KMS-11 (cell line): ENCODE data around the gene CYRIA.

Experiments used
- H2AFZ ChIP-seq: fragments of 200-600 bp; sonication (generic); 2 replicates; pipeline ENCODE4 v1.6.1; 2016; ENCODE audit warnings: antibody characterized with exemption, mixed run types, low read depth
- H3K27ac ChIP-seq: fragments of 200-600 bp; sonication (generic); 2 replicates; pipeline ENCODE4 v1.6.1; 2016; ENCODE audit warnings: mild to moderate bottlenecking, mixed run types
- H3K27me3 ChIP-seq: fragments of 200-600 bp; sonication (generic); 2 replicates; pipeline ENCODE4 v1.6.1; 2017; ENCODE audit warnings: mild to moderate bottlenecking, low read depth, mixed run types, moderate library complexity; ENCODE audit not compliant: insufficient read depth
- H3K36me3 ChIP-seq: fragments of 200-600 bp; sonication (generic); 2 replicates; pipeline ENCODE4 v1.6.1; 2017; ENCODE audit warnings: mild to moderate bottlenecking, mixed run types; ENCODE audit not compliant: insufficient read depth
- H3K4me1 ChIP-seq: fragments of 200-600 bp; sonication (generic); 2 replicates; pipeline ENCODE4 v1.6.1; 2016; ENCODE audit warnings: mild to moderate bottlenecking, low read depth, mixed run types; ENCODE audit not compliant: poor library complexity, severe bottlenecking
- H3K4me2 ChIP-seq: fragments of 200-600 bp; sonication (generic); 2 replicates; pipeline ENCODE4 v1.7.0; 2016; ENCODE audit warnings: mild to moderate bottlenecking, mixed run types
- H3K4me3 ChIP-seq: fragments of 200-600 bp; sonication (generic); IDR thresholded peaks from 2 replicates; pipeline ENCODE4 v1.6.1; 2017; ENCODE audit warnings: low read depth, low read length, mixed read lengths; ENCODE audit not compliant: insufficient read depth
- H3K79me2 ChIP-seq: fragments of 200-600 bp; sonication (generic); 2 replicates; pipeline ENCODE4 v1.6.1; 2016; ENCODE audit warnings: low read depth, mixed run types; ENCODE audit not compliant: insufficient read depth
- H3K9ac ChIP-seq: fragments of 200-600 bp; sonication (generic); 2 replicates; pipeline ENCODE4 v1.6.1; 2016; ENCODE audit warnings: mild to moderate bottlenecking, mixed run types
- H4K20me1 ChIP-seq: fragments of 200-600 bp; sonication (generic); 2 replicates; pipeline ENCODE4 v1.6.1; 2016; ENCODE audit warnings: mild to moderate bottlenecking, mixed run types; ENCODE audit not compliant: insufficient read depth
- TF ChIP-seq, protein P1 (sequence below): fragments of 200-600 bp; sonication (generic); conservative IDR thresholded peaks from 2 replicates; pipeline ENCODE4 v1.6.1; 2017; ENCODE audit warnings: low read depth, mild to moderate bottlenecking, antibody characterized with exemption, low read length, moderate library complexity, mixed read lengths

Gene CYRIA

DNA sequence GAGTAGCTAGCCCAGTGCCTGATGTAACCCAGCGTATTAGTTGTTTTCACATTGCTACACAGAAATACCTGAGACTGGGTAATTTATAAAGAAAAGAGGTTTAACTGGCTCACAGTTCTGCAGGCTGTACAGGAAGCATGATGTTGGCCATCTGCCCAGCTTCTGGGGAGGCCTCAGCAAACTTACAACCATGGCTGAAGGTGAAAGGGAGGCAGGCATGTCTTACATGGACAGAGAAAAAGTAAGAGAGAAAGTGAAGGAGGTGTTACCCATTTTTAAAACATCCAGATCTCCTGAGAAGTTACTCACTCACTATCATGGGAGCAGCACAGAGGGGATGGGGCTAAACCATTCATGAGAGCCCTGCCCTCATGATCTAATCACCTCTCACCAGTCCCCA lies 6.1 kb upstream of the CYRIA start:
- TF ChIP-seq, protein P1, sequence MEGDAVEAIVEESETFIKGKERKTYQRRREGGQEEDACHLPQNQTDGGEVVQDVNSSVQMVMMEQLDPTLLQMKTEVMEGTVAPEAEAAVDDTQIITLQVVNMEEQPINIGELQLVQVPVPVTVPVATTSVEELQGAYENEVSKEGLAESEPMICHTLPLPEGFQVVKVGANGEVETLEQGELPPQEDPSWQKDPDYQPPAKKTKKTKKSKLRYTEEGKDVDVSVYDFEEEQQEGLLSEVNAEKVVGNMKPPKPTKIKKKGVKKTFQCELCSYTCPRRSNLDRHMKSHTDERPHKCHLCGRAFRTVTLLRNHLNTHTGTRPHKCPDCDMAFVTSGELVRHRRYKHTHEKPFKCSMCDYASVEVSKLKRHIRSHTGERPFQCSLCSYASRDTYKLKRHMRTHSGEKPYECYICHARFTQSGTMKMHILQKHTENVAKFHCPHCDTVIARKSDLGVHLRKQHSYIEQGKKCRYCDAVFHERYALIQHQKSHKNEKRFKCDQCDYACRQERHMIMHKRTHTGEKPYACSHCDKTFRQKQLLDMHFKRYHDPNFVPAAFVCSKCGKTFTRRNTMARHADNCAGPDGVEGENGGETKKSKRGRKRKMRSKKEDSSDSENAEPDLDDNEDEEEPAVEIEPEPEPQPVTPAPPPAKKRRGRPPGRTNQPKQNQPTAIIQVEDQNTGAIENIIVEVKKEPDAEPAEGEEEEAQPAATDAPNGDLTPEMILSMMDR, result no peak
- H3K4me3 ChIP-seq, result no peak overlapping the region
- H4K20me1 ChIP-seq, result no peaks in the 10 kb centered on the region
- H3K4me1 ChIP-seq, result no peaks in the 10 kb centered on the region
- no peak overlapping the region for H3K27ac ChIP-seq
- H3K36me3 ChIP-seq, result no peaks in the 10 kb centered on the region
- no peak overlapping the region for H2AFZ ChIP-seq
- no peaks in the 10 kb centered on the region for H3K79me2 ChIP-seq
- H3K4me2 ChIP-seq, result no peak overlapping the region
- H3K9ac ChIP-seq, result no peak overlapping the region
- H3K27me3 ChIP-seq, result no peaks in the 10 kb centered on the region

DNA sequence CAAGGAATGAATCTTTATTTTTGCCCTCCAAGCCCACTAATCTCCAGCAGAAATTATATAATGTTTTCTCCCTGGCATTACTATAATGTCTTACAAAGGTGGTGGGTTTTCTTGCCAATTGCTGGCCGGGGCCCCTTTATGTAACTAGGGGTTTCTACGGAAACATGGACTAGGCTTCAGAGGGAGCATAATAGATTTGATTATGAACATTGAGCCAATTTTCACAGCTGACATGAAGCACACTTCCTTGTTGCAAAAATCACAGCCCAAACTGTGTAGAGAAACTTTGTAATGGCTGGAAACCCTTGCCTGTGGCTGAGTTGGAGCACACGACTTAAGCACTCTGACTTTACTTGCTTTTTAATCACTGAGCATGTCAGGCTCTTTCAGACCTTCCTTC lies 3.8 kb upstream of the CYRIA start:
- H3K4me1 ChIP-seq, result peaks cover 4% of the 10 kb centered on the region
- H3K4me3 ChIP-seq, result no peak overlapping the region
- no peak overlapping the region for H3K4me2 ChIP-seq
- H4K20me1 ChIP-seq, result no peaks in the 10 kb centered on the region
- TF ChIP-seq, protein P1, result no peak
- H3K36me3 ChIP-seq, result no peaks in the 10 kb centered on the region
- no peaks in the 10 kb centered on the region for H3K27me3 ChIP-seq
- no peaks in the 10 kb centered on the region for H3K79me2 ChIP-seq
- H3K9ac ChIP-seq, result no peak overlapping the region
- no peak overlapping the region for H3K27ac ChIP-seq
- no peak overlapping the region for H2AFZ ChIP-seq

DNA sequence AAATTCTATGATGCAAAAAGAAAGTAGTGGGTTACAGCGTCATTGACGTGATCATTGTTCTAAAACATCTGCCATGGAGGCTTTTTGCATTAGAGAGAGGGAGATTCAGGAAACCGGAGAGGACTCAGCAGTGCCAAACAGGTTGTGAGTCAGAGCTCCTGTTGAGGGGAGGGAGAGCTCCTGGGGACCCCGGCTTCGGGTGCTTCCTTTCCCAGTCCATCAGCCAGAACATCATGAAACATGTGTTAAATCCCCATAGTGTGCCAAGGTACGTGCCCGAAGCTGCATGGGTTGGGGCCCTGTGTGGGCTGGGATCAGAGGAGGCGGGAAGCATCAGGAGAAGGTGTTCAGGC lies 791 bp upstream of the CYRIA start:
- no peaks in the 10 kb centered on the region for H3K36me3 ChIP-seq
- peak overlapping the region; percentile 41; the same call in 1 of the 2 replicates for H3K4me2 ChIP-seq
- peak overlapping the region; percentile 36 for H3K4me3 ChIP-seq
- peaks cover 4% of the 10 kb centered on the region for H3K4me1 ChIP-seq
- H3K9ac ChIP-seq, result no peak overlapping the region
- H3K27ac ChIP-seq, result no peak overlapping the region
- H4K20me1 ChIP-seq, result no peaks in the 10 kb centered on the region
- H2AFZ ChIP-seq, result peak overlapping the region; percentile 58
- H3K79me2 ChIP-seq, result no peaks in the 10 kb centered on the region
- no peaks in the 10 kb centered on the region for H3K27me3 ChIP-seq
- TF ChIP-seq, protein P1, result no peak

DNA sequence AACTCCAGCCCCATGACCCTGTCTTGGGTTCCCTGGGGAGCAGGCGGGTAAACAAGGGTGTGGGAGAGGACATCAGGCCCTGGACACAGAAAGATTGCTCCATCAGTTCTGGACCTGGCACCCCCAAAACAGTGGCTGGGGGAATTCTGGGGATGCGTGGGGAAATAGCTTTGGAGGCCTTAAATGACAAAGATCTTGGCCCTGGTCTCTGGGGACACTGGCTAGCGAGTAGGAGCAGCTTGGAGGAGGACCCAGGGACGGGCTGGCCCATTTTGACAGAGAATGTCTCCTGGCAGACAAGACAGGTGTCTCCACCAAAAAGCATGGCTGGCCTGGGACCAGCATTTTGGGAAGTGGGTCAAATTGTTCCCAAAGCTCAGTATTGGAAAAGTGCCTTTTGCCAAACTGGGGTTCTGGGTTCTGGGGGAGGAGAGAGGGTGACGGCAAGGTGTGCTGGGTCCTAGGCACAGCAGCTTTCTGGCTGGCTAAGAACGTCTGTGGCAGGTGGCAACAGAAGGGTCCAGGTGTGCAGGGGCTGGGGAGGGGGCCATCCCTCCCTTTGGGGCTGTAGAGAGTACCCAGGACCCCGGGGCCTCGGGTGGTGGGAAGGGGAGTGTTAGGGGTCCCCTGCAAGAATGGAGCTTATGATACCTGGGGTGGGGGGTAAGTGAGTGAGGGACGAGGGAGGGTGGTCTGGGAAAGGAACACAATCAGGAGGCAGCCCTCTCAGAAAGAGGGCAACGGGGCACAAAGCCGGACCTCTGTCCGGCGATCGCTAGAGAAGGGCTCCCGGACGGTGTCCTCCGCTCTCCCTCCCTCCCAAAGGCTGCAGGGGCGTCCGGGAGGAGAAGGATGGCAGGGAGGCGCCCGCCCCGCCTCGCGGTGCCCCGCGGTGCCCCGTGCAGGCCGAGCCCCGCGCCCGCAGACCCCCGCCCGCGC lies 556 bp downstream of the CYRIA start:
- Histone ChIP-seq H3K79me2 (no peaks in the 10 kb centered on the region), H3K9ac (no peak overlapping the region), H3K36me3 (no peaks in the 10 kb centered on the region), H4K20me1 (no peaks in the 10 kb centered on the region), H3K4me3 (peak overlapping the region; percentile 36), H2AFZ (peak overlapping the region; percentile 54; the same call in 1 of the 2 replicates), H3K27ac (no peak overlapping the region), H3K27me3 (no peaks in the 10 kb centered on the region), H3K4me2 (peak overlapping the region; percentile 56), H3K4me1 (peaks cover 4% of the 10 kb centered on the region)
- TF ChIP-seq, protein P1, result no peak
